GM15510 (cell line): ENCODE results near the gene RABL3.
A peak's percentile ranks its signal among the peaks of the same experiment; 100 is the strongest.

ENCODE experiments used
- POLR2A ChIP-seq: IDR thresholded peaks from 3 replicates; pipeline ENCODE4 v1.6.1; 2011; ENCODE audit warnings: borderline replicate concordance; ENCODE audit not compliant: insufficient read length; ENCODE audit errors: extremely low read depth

Gene RABL3

DNA sequence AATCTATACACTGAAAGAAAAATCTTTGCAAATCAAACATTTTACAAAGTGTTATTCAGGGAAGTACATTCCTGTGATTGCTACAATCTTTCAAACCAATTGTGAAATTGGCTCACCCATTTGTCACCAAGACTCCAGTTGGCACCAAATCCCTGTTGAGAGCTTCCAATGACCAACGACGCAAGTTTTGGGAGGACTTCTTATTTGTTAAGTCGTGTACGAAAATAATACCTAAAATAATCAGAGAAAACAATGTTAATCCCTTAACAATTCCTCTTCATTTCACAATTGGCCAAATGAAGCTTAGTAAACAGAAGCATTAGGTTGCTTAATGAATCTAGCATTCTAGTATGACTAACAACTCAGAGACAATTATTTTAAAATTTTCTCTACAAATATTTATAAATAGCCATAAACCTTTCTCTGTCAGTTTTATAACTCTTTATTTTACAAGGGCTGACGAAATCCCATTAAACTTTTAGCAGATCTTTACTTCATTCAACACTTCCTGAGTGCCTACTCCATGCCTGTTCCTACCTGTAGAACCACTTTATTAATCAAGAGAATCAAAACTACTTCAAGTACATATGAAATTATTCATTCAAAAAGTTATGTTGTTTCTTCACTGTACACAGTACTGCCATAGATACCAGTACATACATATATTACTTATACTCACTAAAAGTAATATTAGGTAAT lies 36.3 kb downstream of the RABL3 start:
- no peak for TF ChIP-seq POLR2A

DNA sequence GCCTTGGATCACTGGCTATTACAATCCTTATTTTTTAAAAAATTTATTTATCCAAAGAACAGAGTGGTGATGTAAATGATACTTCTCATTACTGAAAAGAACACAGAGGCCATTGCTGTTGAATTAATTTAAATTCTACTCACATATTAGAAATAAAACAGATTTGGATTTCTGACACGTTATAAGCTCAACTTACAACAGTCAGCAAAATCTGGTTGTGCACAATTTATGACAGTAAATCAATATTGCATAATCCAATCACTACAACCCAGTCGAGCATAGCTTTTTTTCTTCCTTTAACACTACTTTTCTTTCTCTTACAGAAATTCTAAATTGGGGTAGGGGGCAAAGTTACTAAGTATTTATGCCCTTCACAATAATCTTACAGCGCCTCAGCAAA lies 43.0 kb downstream of the RABL3 start:
- TF ChIP-seq POLR2A: no peak

DNA sequence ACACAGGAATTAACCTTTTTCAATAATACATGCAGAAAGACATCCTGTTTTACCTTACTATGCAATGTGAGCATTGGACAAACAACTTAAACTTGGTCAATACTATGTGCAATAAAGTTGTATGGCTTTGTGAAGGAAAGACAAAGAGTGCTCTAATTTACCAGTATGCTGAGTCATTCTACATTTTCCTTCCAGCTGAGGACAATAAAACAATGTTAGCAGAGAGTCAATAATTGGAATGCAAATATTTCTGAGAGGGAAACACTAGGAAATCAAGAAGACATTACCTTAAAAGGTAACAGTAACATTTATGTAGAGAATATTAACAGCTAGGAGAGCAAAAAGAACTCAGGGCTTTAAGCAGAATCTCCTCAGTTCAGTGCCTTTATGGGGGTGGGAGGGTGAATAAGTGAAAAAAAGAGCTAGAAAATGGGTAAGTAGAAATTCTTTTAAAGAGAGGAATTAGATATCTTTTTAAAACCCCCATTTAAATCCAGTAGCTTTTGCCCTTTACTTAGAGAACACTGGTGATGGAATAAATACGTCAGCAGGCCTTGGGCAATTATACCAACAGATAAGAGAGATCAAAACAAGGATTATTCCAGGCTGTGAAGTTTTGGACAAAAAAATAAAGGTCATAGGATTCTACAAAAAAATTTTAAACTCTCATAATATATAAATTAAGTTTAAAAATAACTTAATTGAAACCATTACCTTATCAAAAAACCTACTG lies 48.7 kb downstream of the RABL3 start:
- no peak for TF ChIP-seq POLR2A

DNA sequence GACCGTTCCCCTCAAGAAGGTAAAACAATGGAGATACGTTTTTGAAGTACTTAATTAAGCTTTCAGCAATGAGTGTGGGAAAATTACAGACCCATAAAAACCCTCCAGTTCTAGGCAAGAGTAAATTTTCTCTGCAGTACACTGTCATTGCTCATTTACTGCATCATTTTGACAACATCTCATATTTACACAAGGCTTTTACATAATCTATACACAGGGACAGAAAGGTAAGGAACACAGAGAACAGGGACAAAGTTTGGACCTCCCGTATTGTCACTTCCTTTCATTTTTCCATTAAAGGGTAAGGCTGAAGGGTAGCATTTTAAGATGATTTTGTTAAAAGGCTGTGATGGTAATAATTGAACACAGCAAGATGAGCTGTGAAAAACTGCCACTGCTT lies 52.9 kb downstream of the RABL3 start:
- TF ChIP-seq POLR2A: no peak

DNA sequence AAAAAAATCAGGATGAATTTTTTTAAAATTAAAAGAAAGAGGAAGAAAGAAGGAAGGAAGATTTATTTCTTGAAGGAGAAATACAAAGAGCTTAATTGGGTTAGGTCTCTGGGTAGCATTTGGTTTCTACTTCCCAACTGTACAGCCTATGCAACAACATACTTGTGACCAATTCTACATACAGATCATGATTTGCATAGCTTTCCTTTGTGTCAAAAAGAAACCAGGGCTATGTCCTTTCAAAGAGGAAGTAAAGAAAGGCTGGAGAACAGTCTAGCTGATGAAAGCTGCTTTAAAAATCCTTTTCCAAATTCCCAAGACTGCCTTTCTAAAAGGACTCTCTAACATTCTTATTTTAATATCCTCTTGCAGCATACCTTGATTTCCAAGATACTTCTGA lies 54.2 kb downstream of the RABL3 start:
- TF ChIP-seq POLR2A: no peak

DNA sequence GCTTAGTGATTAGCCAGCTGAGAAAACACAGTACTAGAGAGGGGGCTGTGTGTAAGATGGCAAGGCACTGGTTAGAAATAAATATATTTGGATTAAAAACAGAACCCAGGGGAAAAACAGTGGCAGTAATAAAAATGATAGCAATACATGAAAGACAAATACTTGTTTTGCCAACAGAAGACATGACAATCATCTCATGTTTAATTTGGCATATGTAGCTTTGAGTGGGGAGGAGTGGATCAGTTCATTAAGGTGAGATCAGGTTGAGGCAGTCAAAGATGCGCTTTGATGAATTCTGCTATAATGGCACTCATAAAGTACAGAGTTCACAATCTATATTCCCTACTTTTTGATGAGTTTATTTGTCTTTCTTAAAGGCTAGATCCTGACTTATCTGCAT lies 56.9 kb downstream of the RABL3 start:
- no peak for TF ChIP-seq POLR2A

DNA sequence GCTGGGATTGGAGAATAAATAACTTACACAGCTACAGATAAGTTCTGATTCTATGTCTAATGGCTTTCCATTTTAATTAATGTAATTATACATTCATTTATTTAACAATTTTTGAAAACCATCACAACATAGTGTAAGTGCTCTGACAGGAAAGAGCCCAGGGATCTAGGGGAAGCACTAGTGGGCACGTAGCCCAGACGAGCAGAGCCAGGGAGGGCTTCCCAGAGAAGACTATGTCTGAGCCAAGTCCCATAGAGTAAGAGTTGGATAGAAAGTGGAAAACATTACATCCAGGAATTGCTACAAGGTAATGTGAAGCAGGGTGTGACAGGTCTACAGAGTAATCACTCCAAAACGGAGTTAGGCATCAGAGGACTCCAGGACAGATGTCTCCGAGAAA lies 57.4 kb downstream of the RABL3 start:
- no peak for TF ChIP-seq POLR2A

DNA sequence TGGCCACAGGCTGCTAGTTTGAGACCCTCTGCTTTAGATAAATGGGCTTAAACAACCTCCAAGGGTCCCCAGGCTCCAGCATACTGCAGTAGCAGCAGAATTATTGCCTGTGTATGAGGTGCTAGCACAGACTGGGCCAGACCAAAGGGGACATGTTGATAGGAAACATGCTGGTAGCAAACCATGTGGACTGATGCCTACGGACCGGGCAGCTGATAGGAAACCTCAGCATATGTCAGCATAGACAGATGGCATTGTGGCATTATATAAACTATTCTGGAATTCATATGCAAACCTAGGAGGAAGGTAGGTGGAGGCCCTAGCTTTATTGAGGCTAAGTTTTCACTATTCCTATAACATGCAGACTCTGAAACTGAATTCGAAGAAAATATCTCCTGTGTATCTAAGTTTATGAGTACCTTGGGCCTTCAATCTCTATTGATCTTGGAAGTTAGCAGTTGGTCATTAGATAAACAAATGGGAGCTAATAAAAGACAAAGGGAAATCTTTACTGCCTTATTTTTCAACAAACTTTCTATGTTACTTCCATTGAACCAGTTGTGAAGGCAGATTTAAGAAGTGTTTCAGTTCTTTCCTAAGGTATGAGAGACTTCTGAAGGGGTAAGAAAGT lies 58.5 kb downstream of the RABL3 start:
- no peak for TF ChIP-seq POLR2A

DNA sequence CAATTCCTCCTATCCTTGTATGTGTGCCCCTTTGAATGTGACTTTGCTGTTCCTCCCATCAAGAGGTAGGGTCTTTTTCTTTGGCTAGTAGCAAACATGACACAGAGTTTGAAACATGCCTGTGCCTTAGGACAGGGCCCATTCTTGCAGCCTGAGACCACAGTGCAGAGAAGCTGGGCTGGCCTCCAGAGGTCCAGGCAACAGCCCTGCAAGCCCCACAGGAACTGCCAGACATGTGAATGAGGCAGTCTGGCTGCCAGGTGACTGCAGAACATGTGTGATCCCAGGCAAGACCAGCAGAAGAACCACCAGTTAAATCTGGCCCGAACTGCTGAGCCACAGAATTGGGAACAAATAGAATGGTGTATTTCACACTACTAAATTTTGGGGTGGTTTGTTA lies 59.1 kb downstream of the RABL3 start:
- no peak for TF ChIP-seq POLR2A

DNA sequence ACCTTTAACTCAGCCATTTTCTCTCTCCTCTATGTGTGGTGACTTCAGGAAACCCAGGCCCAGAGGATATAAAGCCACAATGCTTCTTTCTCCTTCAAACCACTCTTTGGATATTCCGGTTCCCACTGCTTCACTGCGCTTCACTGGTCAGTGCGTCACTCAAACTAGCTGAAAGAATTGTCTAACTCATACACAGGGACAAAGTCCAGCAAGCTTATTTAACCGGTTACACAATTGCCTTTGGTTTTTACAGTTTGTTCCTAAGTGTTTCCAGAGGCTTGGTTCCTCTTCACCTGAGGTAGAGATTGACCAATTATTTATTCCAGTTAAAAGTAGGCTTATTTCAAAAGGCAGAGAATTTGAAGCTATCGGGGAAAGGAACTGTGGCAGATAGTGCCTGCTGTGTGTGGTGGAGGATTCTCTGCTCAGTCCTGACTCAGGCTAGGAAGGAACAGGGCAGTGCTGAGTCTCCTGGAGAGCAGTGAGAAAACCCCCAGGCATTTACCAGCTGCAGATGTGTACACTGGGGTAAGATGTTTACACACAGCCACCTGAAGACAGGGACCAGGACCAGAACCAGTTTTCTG lies 60.1 kb downstream of the RABL3 start, which contains the start of gene HGD:
Gene HGD (minus strand): TSS at position 145 of the 587 bp plus-strand sequence. CDS start 128 bp downstream, at position 17.
- TF ChIP-seq POLR2A: no peak

DNA sequence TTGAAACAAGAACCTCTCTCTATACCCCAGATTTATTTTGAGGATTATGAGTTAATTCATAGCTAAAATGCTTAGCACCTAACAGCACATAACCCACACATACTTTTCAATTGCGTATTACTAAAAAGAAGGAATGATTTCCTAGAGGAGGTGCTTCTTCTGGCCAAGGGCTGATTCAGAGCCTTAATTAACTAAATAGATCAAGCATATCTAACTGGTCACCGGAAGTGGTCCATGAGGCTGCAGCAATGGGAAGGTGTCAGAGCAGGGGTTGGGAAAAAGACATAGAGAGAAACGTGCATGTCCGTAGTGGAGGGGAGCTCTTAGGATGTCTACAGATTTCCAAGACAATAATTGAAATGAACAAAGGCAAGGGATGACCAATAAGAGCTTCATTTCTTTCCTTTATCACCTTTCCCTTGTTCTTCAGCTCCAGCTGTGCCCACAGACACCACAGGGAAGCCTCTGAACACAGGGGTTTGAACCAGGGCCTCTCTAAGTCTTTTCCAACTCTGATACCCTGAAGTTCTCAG lies 60.7 kb downstream of the RABL3 start:
- TF ChIP-seq POLR2A: no peak

DNA sequence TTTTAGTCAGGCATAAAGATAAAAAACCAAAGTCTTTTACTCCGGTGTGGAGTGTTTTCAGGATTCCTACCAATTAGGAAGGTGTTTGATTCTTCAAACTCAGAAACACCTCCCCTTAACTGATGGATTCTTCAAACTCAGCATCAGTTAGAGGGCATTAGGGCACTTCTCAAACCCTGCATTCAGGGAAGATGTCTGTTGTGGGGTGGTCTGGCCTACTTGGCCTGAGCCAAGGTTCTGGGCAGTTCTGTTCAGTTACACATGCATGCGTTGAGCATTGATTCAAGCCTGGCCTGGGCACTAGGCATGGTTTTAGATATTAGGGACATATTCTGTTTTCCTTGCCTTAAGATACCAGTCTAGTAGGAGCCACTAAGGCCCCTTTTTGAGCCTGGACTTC lies 61.3 kb downstream of the RABL3 start:
- TF ChIP-seq POLR2A: no peak

DNA sequence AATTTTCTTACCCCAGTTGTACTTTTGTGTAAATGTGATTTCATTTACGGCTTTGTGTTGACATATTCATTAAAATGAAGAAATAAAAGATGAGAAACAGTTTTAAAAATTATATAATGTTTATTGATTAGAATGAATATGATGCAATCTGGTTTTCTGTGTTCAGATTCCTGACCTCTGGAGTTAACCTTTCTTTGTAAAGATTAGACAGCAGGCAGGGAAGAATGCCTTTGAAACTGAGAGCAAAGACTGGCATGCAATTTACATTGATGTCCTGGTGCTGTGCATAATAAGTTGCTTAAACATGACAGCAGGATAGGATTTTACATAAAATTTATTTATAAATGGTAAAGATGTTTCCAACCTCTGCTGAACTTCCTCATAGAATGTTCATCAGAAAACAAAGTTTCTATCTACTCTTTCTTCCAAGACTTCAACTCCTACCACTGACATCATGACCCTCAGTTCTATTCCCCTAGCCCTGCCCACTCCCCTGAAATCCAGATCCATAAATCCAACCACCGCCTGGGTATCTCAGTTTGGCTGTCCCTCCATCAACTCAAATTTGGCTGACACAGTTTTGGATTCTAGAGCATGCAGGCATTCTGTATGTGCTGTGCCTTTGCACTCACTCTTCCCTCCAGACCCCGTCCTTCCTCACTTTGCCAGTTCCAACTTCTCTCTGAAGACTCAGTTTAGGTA lies 62.0 kb downstream of the RABL3 start:
- TF ChIP-seq POLR2A: no peak

DNA sequence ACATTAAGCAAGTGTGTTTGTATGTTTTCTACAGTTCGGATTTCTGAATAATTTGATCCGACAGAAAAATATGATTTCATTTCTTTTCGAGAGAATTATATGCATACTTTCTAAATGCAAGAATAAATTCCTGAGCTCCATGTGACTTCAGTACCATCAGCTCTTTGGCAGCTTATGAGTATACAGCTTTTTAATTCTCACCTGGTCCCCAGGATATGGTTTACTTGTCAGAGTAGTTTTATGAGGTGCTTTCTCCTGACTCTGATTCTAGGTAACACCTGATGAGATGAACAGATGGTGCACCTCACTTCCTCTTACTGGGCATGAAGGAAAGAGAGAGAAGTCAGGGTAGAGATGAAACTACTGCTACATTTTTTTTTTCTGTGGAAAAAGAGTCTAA lies 63.3 kb downstream of the RABL3 start:
- TF ChIP-seq POLR2A: no peak

DNA sequence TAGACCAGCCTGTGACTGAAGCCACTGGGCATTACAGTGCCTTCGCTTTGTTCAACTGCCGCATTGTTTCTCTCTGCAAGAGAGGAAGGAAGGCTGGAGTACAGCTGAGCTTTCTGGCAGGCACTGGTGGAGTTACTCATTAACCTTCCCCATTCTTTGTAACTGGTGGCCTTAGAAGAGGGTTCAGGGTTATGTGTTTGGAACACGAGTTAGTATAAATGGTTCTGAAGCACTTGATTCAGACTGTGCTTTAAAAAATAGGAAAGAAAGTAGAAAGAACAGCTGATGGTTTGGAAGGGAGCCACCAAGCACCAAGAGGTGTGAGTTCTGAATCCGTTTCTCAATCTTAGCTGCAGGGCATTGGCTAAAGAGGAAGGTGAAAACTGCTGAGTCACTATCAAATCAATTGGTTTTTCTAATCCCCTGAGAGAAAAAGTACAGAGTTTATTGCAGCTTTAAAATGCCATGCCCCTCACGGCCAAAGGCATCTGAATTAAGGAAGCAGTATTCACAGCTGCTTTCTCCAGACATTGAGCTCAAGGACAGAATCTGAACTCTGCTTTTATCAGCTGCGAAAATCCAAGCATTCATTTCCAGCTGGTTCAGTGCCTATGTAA lies 63.9 kb downstream of the RABL3 start:
- peak; percentile 22 for TF ChIP-seq POLR2A

DNA sequence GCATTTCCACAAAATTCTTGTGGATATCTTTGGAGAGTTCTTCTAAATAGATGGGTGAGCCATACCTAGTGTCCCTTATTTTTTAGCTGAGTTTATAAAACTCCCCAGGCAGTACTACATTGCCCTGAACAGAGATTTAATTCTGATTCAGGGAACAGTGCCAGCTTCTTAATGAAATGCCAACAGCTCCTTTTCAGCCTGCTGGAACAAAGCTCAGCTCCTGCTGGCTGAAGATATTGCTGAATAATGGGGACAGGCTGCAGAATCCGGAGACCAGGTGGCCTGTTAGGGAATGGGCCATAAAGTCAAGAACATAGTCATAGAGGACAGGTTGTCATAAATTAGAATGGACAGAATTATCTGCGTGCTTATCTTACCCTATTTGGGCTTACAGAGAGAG lies 69.2 kb downstream of the RABL3 start:
- TF ChIP-seq POLR2A: no peak
